Left renal cortex interstitium (tissue), 4 donors: ENCODE results near the gene B4GALNT1. TPM values are rescaled to one million over a fixed set of nuclear protein-coding genes. Genes with fewer than 3 reads are reported as not detected.
"Not testable (repeated sequence)": the region's sequence is repeated elsewhere in the genome, so short reads cannot be mapped to it uniquely, and the experiment has no call there.

Source experiments
- DNase-seq, 4 donors: peaks; one replicate each; pipeline ENCODE4 v3.0.0-alpha.2; 2013; ENCODE audit warnings: low read depth in 4 of 4, low spot score in 2 of 4, missing footprints in 1 of 4
- polyA plus RNA-seq, 4 donors: library from polyadenylated mRNA; unstranded; fragments of 120-200 nt; gene quantifications; one replicate each; pipeline ENCODE4 v1.2.1, GENCODE V29; 2013; ENCODE audit not compliant: insufficient read length in 4 of 4

The B4GALNT1 gene
- polyA plus RNA-seq, 4 donors, result 0.58 to 1.4 (median 0.76) TPM

DNA sequence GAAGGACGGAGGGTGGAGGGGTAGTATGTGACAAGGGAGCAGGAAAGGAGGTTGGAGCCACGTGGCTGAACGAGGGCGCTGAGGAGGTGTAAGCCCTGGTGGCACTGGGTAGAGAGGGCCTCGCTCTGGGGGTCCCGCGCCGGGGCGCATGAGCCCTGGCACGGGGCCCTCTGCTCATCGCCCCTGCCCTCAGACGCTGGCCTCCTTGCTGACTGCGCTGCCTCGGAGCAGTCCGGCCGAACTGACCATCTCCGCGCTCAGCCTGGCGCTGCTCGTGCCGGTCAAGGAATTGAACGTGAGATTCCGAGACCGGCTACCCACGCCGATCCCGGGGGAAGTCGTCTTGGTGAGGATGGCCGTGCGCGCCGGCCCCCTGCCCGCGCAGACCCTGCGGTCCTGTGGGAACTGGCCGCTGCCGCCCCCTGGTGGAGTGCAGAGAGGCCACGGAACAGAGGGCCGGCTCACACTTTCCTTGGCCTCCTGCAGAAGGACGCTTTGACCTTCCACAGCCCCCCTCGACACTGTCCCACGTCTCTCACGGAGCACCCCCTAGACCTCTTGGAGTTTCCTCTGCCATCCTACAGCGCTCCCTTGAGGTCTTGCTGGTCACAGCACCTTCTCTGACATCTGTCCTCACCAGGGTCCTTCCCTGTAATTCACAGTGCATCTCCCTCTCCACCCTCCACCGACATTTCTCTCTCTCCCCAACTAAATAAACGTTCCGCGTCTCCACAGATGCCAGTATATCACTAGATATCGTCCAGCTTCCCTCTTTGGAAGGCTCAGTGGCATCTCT lies 11.3 kb downstream of the B4GALNT1 start:
- DNase-seq, result no peak

DNA sequence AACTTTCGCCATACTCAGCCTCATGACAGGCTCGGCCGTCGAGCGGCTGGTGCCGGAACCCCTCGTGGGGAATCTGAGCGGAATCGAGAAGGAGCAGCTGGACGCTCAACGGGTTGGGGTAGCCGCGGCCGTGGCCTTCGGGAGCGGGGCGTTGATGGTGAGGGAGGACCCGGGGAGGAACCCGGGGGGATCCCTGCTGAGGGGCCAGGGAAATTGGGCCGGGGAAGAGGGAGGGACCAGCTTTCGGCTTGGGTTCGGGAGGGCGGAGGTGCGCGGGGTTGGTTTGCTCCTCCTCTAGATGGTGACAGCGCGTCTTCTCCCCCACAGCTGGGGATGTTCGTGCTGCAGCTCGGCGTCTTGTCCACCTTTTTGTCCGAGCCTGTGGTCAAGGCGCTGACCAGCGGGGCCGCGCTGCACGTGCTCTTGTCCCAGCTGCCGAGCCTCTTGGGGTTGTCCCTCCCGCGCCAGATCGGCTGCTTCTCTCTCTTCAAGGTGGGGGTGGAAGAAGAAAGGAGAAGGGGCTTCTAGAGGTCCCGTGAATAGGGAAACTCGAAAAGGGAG lies 12.0 kb downstream of the B4GALNT1 start:
- no peak for DNase-seq

DNA sequence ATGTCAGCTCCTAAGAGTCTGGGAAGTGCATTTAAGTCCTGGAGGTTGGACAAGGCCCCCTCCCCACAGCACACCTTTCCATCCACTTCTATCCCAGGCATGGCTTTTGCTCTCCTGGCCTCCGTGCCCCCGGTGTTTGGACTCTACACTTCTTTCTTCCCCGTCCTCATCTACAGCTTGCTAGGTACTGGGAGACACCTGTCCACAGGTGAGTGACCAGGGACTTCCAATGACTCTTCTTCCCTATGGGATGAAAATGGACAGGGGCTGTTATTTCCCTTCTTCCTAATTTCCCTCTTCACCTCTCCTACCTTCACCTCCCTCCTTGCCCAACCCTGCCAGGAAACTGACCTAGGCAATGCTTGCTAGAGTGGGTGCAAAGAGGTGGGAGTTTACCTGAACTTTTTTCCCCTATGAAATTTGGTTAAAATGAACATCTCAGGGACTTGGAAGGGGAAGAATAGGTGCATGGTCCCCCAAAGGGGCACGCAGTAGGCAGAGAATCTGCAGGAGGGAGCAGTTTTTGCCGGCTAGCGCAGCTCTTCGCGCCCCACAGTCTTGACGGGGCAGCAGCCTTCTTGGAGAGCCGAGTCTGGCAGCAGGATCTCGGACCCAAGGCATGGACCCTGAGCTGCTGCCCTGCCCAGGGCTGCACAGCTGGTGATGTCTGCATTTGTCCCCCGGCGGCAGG lies 12.6 kb downstream of the B4GALNT1 start:
- DNase-seq, result no peak

DNA sequence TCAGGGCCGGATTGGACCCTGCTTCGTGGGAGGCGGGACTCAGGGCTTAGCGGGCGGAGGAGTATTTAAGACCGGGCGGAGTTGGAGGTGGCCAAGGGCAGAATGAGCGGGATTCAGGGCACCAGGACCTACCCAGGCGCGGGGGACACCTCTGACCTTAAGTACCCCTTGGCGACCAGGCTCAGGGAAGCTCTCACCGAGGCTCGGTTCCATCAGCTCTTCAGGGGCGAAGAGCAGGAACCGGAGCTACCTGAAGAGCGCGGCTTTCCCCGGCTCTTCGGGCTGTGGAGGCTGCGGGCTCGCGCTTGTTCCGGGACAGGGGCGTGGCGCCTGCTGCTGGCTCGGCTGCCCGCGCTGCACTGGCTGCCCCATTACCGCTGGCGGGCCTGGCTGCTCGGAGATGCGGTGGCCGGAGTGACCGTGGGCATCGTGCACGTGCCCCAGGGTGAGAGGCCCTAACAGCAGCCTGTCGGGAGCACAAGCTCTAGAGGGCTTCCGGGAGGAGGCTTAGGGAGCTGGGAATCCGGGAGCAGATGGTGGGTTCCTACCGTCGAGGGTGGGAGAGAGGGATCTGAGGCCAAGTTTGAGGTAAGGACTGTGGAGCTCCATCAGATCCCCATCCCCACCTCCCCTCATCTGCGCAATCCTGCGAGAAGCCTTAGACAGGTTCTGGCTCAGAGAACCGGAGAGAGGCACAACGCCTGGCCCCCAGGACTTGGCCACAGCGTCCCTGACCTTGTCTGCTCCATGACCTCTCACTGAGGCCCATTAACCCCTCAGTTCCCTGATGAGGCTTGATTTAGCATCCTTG lies 13.4 kb downstream of the B4GALNT1 start:
- DNase-seq, result no peak

DNA sequence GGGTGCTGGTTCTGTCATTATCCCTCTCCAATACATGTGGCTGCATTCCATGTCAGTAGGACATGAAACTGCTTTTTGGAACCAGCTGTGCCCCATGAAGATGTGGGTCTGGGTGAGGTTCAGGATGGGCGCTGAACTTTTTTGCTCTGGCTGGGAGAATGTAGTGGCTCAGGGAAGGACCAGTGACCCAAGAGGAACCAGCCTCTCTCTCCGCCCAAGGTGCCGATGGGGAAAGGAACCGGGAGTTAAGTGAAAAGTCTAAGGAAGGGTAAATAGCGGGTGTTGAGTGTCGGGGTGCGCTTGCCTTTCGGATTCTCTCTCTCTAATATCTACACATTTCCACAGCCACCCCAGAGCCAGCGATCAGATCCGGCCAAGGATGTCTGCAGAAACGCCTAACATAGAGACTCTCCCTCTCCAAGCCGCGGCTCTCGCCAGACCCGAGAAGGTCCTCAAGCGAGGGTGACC lies 14.0 kb downstream of the B4GALNT1 start:
- no peak for DNase-seq

- DNase-seq, result not testable (repeated sequence)
Measured at GRCh38 chr12:57618431-57618830, 14.6 kb downstream of the B4GALNT1 start.

GRCh38 chr12:57617942-57618341 lies 15.1 kb downstream of the B4GALNT1 start:
- no peak for DNase-seq

DNA sequence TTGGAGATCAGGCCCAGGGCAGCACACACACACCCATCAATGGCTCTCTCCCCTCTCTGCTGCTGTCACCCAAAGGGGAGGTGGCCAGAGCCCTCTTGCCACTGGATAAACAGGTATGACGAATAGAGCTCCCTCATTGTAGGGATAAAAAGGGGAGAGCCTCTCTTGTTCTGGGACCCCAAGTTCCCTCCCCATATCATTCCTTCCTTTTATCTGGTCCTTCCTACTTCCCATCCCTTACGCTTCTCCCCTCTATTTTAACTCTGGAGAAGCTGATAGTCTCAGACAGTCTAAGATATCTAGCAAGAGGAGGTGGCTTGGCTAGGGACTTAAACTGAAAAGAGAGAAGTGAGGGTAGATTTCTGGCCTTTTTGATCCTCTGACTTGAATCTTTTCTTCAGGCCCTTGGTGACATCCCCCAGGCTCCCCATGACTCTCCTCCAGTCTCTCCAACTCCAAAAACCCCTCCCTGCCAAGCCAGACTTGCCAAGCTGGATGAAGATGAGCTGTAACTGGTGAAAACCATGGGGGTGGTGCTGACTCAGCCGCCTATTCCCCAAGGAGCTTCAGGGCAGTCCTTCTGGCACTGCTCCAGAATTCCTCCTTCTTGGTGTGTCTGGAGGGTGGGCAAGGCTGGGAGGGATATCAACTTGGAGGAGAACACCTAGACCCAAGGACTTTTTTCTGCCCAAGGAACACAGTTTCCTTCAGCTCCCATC lies 16.5 kb downstream of the B4GALNT1 start:
- no peak for DNase-seq

GRCh38 chr12:57615637-57616036 lies 17.4 kb downstream of the B4GALNT1 start:
- no peak for DNase-seq

GRCh38 chr12:57614948-57615500 lies 18.0 kb downstream of the B4GALNT1 start:
- no peak for DNase-seq

GRCh38 chr12:57614178-57614947 lies 18.6 kb downstream of the B4GALNT1 start:
- DNase-seq, result no peak

DNA sequence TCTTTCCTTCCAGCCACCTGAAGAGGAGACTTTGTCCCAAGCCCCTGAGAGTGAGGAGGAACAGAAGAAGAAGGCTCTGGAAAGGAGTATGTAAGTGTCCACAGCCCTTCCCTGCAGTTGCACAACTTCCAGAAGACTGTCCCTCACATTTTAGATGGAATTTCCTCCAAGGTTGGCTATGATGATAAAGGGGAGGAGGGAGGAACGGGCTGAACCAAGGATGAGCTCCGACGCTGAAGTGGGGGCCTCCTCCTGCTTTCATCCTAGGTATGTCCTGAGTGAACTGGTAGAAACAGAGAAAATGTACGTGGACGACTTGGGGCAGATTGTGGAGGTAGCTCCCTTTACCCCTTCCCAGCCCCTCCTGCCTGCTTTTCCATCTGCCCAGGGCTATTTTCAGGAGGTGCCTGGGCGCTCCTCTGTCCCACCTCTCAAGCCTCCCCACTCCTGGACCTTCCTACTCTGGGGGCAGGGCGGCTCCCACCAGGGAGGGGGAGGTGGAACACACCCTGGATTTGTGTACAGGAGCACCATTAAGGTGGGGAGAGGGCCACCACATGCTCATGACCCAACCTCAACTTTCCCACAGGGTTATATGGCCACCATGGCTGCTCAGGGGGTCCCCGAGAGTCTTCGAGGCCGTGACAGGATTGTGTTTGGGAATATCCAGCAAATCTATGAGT lies 19.4 kb downstream of the B4GALNT1 start:
- no peak for DNase-seq

DNA sequence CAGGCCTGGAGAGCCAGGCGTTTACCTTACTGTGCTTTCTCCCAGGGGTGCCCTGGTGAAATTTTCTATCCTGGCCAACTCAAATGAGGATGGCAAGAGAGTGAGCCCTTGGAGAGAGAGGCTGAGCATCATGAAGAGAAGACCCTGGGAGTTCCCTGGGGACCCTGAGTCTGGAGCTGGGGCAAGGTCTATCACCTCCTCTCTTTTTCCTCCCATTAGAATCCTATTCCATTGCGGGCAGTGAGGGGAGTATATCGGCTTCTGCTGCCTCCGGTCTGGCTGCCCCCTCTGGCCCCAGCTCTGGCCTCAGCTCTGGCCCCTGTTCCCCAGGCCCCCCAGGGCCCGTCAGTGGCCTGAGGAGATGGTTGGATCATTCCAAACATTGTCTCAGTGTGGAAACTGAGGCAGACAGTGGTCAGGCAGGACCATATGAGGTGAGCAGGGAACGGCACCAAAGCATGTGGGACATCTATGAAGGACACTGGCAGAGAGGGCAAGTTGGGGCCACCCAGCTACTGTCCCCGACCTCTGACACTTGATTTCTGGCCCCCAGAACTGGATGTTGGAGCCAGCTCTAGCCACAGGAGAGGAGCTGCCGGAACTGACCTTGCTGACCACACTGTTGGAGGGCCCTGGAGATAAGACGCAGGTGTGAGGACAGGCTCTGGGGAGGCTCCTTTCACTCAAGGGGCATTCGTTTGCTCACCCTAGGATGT lies 20.1 kb downstream of the B4GALNT1 start:
- DNase-seq, result no peak

GRCh38 chr12:57611827-57612710 lies 20.9 kb downstream of the B4GALNT1 start:
- no peak for DNase-seq

- peak in 2 of 4 donors; percentile 66 to 71 for DNase-seq
Measured at GRCh38 chr12:57611108-57611826, 21.7 kb downstream of the B4GALNT1 start, which contains the start of gene ARHGEF25. Gene ARHGEF25, plus strand, starts transcription at chr12:57611435. Its CDS starts 460 bp downstream, at chr12:57611895.

DNA sequence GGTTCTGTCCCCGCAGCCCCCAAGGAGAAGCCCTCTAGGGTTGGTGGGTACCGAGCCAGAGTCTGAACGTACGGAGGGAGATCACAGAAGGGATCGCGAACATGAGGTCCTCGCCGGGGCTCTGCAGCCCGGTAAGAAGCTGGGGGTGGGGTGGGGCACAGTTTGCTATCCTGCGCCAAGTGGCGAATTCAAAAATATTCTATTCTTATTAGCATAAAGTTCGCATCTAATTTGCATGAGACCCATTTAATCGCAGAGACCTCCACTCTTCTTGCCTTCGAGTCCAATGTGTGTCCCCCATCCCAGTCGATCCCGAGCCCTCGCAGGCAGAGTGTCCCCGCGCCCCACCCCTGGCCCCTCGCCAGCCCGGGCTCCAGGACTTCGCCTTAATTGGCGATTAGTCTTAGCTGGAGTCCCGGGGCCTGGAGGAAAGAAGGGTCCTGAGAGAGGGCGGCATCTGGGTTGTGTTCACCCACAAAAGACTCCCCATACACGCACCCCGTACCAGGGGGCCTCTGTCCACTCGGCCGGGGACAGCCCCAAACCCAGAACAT lies 22.4 kb downstream of the B4GALNT1 start:
- DNase-seq, result no peak
